ENCODE data around the gene C10orf71.

C10orf71 gene

GRCh38 chr10:49290607-49291006 lies 8.4 kb upstream of the C10orf71 start:
- no peak for DNase-seq (ENCODE audit: low read depth in 2 of 2)

- no peak for DNase-seq (ENCODE audit: low read depth in 2 of 2)
Measured at GRCh38 chr10:49292565-49293207, 6.3 kb upstream of the C10orf71 start.

GRCh38 chr10:49293208-49293603 lies 5.8 kb upstream of the C10orf71 start:
- DNase-seq (ENCODE audit: low read depth in 2 of 2), result no peak

- no peak for DNase-seq (ENCODE audit: low read depth in 2 of 2)
Measured at GRCh38 chr10:49294731-49295130, 4.2 kb upstream of the C10orf71 start.

- no peak for DNase-seq (ENCODE audit: low read depth in 2 of 2)
Measured at GRCh38 chr10:49295297-49295696, 3.7 kb upstream of the C10orf71 start.

GRCh38 chr10:49296382-49296781 lies 2.6 kb upstream of the C10orf71 start:
- no peak for DNase-seq (ENCODE audit: low read depth in 2 of 2)

- no peak for DNase-seq (ENCODE audit: low read depth in 2 of 2)
Measured at GRCh38 chr10:49296836-49297235, 2.1 kb upstream of the C10orf71 start.

GRCh38 chr10:49297818-49298670 lies 926 bp upstream of the C10orf71 start:
- no peak for DNase-seq (ENCODE audit: low read depth in 2 of 2)

- DNase-seq (ENCODE audit: low read depth in 2 of 2), result no peak
Measured at GRCh38 chr10:49298671-49298982, 343 bp upstream of the C10orf71 start.

GRCh38 chr10:49299816-49300139 lies 808 bp downstream of the C10orf71 start:
- no peak for DNase-seq (ENCODE audit: low read depth in 2 of 2)

GRCh38 chr10:49300140-49300974 lies 1.4 kb downstream of the C10orf71 start:
- no peak for DNase-seq (ENCODE audit: low read depth in 2 of 2)

GRCh38 chr10:49301302-49301701 lies 2.3 kb downstream of the C10orf71 start:
- no peak for DNase-seq (ENCODE audit: low read depth in 2 of 2)

GRCh38 chr10:49302088-49302487 lies 3.1 kb downstream of the C10orf71 start:
- DNase-seq (ENCODE audit: low read depth in 2 of 2), result no peak

- DNase-seq (ENCODE audit: low read depth in 2 of 2), result no peak
Measured at GRCh38 chr10:49303711-49304110, 4.7 kb downstream of the C10orf71 start.

- no peak for DNase-seq (ENCODE audit: low read depth in 2 of 2)
Measured at GRCh38 chr10:49304137-49304536, 5.2 kb downstream of the C10orf71 start.

GRCh38 chr10:49307921-49308320 lies 9.0 kb downstream of the C10orf71 start:
- DNase-seq (ENCODE audit: low read depth in 2 of 2), result no peak

- DNase-seq (ENCODE audit: low read depth in 2 of 2), result no peak
Measured at GRCh38 chr10:49308881-49309280, 9.9 kb downstream of the C10orf71 start.

GRCh38 chr10:49309691-49310411 lies 10.9 kb downstream of the C10orf71 start:
- DNase-seq (ENCODE audit: low read depth in 2 of 2), result peak in 1 of 2 donors; percentile 6

- no peak for DNase-seq (ENCODE audit: low read depth in 2 of 2)
Measured at GRCh38 chr10:49310460-49310859, 11.5 kb downstream of the C10orf71 start.

GRCh38 chr10:49310901-49311554 lies 12.1 kb downstream of the C10orf71 start:
- DNase-seq (ENCODE audit: low read depth in 2 of 2), result no peak

- no peak for DNase-seq (ENCODE audit: low read depth in 2 of 2)
Measured at GRCh38 chr10:49311555-49312236, 12.7 kb downstream of the C10orf71 start.

Measured in stimulated activated CD8-positive, alpha-beta memory T cell treated with anti-CD3 and anti-CD28 coated beads, Interleukin-2, amount 100 ng/mL, for 1 hour (primary cell).